ENCODE results near the gene PRDM15.

- no peak for TF ChIP-seq EZH2phosphoT487 (IDR thresholded peaks at IDR 0.05; ENCODE audit: low read length)
- TF ChIP-seq, protein P1, sequence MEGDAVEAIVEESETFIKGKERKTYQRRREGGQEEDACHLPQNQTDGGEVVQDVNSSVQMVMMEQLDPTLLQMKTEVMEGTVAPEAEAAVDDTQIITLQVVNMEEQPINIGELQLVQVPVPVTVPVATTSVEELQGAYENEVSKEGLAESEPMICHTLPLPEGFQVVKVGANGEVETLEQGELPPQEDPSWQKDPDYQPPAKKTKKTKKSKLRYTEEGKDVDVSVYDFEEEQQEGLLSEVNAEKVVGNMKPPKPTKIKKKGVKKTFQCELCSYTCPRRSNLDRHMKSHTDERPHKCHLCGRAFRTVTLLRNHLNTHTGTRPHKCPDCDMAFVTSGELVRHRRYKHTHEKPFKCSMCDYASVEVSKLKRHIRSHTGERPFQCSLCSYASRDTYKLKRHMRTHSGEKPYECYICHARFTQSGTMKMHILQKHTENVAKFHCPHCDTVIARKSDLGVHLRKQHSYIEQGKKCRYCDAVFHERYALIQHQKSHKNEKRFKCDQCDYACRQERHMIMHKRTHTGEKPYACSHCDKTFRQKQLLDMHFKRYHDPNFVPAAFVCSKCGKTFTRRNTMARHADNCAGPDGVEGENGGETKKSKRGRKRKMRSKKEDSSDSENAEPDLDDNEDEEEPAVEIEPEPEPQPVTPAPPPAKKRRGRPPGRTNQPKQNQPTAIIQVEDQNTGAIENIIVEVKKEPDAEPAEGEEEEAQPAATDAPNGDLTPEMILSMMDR (IDR thresholded peaks at IDR 0.05; ENCODE audit: low read length): no peak
These were observed 30.1 kb downstream of the PRDM15 start for GRCh38 chr21:41848958-41849580.
